HG02610 (cell line): Measurements from ENCODE around the gene ZNF423.
"Not testable (repeated sequence)": the region's sequence is repeated elsewhere in the genome, so short reads cannot be mapped to it uniquely, and the experiment has no call there.

Experiments
- ATAC-seq: cut with Tn5 transposase; IDR thresholded peaks from one replicate; pipeline ENCODE4 v1.9.1; 2021; ENCODE audit warnings: mild to moderate bottlenecking, moderate library complexity; ENCODE audit not compliant: unreplicated experiment

Gene ZNF423

GRCh38 chr16:49566432-49566831 lies 289.5 kb downstream of the ZNF423 start:
- ATAC-seq = no peak

GRCh38 chr16:49564496-49565229 lies 291.2 kb downstream of the ZNF423 start:
- no peak for ATAC-seq

- ATAC-seq = no peak
Measured at GRCh38 chr16:49563666-49564065, 292.2 kb downstream of the ZNF423 start.

GRCh38 chr16:49562894-49563293 lies 293.0 kb downstream of the ZNF423 start:
- ATAC-seq = not testable (repeated sequence)

GRCh38 chr16:49562228-49562627 lies 293.7 kb downstream of the ZNF423 start:
- ATAC-seq = no peak

GRCh38 chr16:49560004-49560830 lies 295.7 kb downstream of the ZNF423 start:
- no peak for ATAC-seq

- no peak for ATAC-seq
Measured at GRCh38 chr16:49559242-49559641, 296.7 kb downstream of the ZNF423 start.

- ATAC-seq = no peak
Measured at GRCh38 chr16:49558451-49558850, 297.5 kb downstream of the ZNF423 start.

- ATAC-seq = no peak
Measured at GRCh38 chr16:49556606-49557446, 299.1 kb downstream of the ZNF423 start.

- ATAC-seq = no peak
Measured at GRCh38 chr16:49556249-49556605, 299.7 kb downstream of the ZNF423 start.

- ATAC-seq = no peak
Measured at GRCh38 chr16:49554681-49555080, 301.2 kb downstream of the ZNF423 start.

GRCh38 chr16:49552313-49552928 lies 303.5 kb downstream of the ZNF423 start:
- ATAC-seq = no peak

- ATAC-seq = no peak
Measured at GRCh38 chr16:49550666-49551065, 305.2 kb downstream of the ZNF423 start.

GRCh38 chr16:49550140-49550539 lies 305.8 kb downstream of the ZNF423 start:
- no peak for ATAC-seq

GRCh38 chr16:49548325-49548970 lies 307.5 kb downstream of the ZNF423 start:
- ATAC-seq = no peak

- ATAC-seq = no peak
Measured at GRCh38 chr16:49547448-49547847, 308.5 kb downstream of the ZNF423 start.

GRCh38 chr16:49546735-49547134 lies 309.2 kb downstream of the ZNF423 start:
- ATAC-seq = no peak

- ATAC-seq = no peak
Measured at GRCh38 chr16:49545741-49546448, 310.0 kb downstream of the ZNF423 start.

- ATAC-seq = no peak
Measured at GRCh38 chr16:49545243-49545642, 310.7 kb downstream of the ZNF423 start.

GRCh38 chr16:49544828-49545227 lies 311.1 kb downstream of the ZNF423 start:
- no peak for ATAC-seq
